ENCODE data around the gene VIM.
A peak's percentile ranks its signal among the peaks of the same experiment; 100 is the strongest.

DNA sequence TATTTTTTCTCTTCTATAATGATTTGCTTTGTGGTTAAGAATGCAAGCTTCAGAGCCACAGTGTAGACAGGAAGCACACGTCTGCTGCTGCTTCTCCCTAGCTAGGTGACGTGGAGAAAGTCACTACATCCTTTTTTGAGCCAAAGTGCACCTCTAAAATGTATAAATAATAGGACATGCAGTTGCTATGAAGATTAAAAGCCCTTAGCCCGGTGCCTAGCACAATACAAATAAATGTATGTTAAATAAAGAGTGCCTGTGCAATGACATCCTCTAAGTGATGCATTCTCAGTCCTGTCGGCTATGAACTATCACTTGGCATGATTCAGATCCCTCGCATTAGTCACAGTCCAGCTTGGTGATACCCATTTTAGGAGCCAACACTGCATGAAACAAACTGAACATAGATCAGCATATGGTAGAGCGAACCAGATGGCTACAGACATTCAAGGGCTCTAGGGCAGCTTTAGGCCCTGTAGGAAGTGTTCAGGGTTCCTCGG, 21.8 kb upstream of the VIM start:
- TF ChIP-seq, protein P1, sequence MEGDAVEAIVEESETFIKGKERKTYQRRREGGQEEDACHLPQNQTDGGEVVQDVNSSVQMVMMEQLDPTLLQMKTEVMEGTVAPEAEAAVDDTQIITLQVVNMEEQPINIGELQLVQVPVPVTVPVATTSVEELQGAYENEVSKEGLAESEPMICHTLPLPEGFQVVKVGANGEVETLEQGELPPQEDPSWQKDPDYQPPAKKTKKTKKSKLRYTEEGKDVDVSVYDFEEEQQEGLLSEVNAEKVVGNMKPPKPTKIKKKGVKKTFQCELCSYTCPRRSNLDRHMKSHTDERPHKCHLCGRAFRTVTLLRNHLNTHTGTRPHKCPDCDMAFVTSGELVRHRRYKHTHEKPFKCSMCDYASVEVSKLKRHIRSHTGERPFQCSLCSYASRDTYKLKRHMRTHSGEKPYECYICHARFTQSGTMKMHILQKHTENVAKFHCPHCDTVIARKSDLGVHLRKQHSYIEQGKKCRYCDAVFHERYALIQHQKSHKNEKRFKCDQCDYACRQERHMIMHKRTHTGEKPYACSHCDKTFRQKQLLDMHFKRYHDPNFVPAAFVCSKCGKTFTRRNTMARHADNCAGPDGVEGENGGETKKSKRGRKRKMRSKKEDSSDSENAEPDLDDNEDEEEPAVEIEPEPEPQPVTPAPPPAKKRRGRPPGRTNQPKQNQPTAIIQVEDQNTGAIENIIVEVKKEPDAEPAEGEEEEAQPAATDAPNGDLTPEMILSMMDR (conservative IDR thresholded peaks at IDR 0.05; ENCODE audit: low read depth, low read length), result no peak
- TF ChIP-seq RAD21 (IDR thresholded peaks at IDR 0.05; ENCODE audit: low read length), result peak; percentile 5; the same call in 1 of the 2 replicates
- TF ChIP-seq, protein P2, sequence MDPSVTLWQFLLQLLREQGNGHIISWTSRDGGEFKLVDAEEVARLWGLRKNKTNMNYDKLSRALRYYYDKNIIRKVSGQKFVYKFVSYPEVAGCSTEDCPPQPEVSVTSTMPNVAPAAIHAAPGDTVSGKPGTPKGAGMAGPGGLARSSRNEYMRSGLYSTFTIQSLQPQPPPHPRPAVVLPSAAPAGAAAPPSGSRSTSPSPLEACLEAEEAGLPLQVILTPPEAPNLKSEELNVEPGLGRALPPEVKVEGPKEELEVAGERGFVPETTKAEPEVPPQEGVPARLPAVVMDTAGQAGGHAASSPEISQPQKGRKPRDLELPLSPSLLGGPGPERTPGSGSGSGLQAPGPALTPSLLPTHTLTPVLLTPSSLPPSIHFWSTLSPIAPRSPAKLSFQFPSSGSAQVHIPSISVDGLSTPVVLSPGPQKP (IDR thresholded peaks at IDR 0.05; ENCODE audit: borderline replicate concordance, low read depth, low read length), result no peak
- no peak for TF ChIP-seq MXI1 (IDR thresholded peaks at IDR 0.05; ENCODE audit: borderline replicate concordance, low read depth, low read length)
- TF ChIP-seq CHD1 (IDR thresholded peaks at IDR 0.05; ENCODE audit: low read depth, low read length), result no peak
- peak; percentile 3; the same call in 1 of the 2 replicates for TF ChIP-seq SMC3 (IDR thresholded peaks at IDR 0.05; ENCODE audit: low read depth, low read length)
- peak; percentile 71 for TF ChIP-seq FOS (IDR thresholded peaks at IDR 0.05; ENCODE audit: low read depth, low read length)
- TF ChIP-seq, protein P3, sequence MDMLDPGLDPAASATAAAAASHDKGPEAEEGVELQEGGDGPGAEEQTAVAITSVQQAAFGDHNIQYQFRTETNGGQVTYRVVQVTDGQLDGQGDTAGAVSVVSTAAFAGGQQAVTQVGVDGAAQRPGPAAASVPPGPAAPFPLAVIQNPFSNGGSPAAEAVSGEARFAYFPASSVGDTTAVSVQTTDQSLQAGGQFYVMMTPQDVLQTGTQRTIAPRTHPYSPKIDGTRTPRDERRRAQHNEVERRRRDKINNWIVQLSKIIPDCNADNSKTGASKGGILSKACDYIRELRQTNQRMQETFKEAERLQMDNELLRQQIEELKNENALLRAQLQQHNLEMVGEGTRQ (IDR thresholded peaks at IDR 0.05; ENCODE audit: low read depth, low read length), result peak; percentile 50; the same call in 1 of the 2 replicates
- TF ChIP-seq POLR2A (IDR thresholded peaks at IDR 0.05; ENCODE audit: low read depth, low read length), result no peak
- peak; percentile 7; the same call in 1 of the 2 replicates for TF ChIP-seq BHLHE40 (IDR thresholded peaks at IDR 0.05; ENCODE audit: low read depth, low read length)
- TF ChIP-seq RCOR1 (IDR thresholded peaks at IDR 0.05; ENCODE audit: insufficient replicate concordance, low read length), result no peak
- TF ChIP-seq MAZ (IDR thresholded peaks at IDR 0.05; ENCODE audit: borderline replicate concordance, low read depth, low read length), result no peak
- TF ChIP-seq RFX5 (IDR thresholded peaks at IDR 0.05; ENCODE audit: low read depth, low read length), result no peak
- no peak for TF ChIP-seq CEBPB (IDR thresholded peaks at IDR 0.05; ENCODE audit: low read depth, low read length)

All from IMR-90 (cell line).